Fibroblast of skin of back (primary cell): ENCODE data around the gene C19orf85.
A peak's percentile ranks its signal among the peaks of the same experiment; 100 is the strongest.

Source experiments
- DNase-seq: peaks from one replicate; pipeline ENCODE4 v3.0.0-alpha.2; 2013

Gene C19orf85

DNA sequence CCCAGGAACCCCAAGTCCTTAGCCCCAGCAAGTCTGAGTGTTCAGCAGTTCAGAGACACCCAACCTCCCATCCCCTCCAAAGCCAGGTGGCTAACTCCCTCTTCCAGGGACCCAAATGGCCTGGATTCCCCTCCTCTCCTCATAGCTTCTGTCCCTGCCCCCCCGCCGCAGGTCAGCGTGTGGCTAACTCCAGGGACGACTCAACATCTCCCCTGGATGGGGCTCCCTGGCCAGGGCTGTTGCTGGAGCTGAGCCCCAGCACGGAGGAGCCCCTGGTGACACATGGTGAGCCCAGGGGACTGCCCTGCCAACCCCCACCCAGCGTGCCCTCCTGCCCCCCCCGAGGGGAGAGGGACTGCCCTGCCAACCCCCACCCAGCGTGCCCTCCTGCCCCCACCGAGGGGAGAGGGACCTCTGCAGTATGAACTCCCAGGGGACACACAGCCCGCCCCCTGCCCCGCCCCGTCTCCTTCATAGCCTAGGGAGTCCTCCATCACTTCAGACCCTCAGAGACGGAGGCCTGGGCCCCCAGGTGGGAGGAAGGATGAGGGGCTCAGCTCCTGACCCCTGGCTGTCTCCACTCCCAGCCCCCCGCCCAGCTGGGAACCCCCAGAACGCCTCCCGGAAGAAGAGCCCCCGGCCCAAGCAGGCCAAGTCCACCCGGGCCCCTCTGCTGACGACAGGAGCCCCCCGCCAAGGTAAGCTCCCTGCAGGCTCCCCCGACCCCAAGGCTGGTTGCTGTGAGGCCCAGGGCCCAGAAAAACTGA is 25.3 kb upstream of the C19orf85 start:
- peak; percentile 30 for DNase-seq

DNA sequence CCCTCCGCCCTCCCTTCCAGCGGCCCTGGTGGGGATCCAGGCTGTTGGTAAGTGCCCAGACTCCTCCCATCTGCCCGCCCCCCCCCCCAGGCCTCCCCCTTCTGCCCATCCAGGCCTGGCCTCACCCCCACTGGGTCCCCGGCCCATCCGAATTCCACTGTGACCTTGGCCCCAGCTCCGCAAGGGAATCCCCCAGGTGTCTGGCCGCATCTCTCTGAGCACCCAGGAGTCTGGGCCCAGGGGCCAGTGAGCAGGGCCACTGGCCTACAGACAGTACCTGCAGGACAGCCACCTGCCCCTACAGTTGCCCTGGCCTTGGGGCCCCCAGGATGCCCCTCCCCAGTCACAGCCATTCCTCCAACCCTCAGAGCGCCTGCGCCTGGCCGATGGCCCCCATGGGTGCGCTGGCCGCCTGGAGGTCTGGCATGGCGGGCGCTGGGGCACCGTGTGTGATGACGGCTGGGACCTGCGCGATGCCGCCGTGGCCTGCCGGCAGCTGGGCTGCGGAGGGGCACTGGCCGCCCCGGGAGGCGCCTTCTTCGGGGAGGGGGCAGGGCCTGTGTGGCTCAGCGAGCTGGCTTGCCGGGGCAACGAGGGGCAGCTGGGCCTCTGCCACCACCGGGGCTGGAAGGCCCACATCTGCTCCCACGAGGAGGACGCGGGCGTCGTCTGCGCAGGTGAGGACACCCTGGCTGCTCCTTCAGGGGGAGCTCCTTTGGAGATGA is 24.6 kb upstream of the C19orf85 start:
- DNase-seq: no peak

DNA sequence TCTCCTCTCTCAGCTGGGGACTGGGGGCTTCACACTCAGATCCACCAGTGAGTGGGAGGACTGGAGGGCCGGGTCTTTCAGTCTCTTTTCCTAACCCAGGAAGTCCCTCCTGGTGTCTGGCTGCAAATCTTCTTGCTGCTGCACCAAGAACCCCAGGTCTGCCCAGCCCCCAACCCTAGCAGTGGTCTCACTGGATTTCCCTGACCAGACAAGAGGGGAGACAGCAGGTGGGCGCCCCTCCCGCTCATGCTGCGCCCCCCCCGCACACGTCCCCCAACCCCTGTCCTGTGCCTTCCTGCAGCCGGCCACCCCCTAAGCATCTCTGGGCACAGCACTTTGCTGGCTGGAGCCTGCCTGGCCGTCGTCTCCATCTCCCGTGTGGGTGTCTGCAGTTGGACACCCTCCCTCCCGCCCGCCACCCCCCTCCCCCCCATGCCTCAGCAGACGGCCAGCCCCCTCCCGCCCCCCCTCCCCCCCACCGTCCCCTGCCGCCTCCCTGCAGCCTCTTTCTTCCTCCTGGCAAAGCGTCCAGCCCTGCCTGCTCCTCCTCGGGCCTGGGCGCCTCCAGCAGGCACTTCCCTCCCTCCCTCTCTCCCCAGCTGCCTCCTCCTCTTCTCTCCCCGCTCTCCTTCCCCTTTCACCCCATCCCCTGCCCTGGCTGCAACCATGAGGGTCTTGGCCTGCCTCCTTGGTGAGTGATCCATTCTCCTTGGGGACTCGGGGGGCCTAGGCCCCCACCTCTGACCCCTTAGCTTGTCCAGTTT is 23.6 kb upstream of the C19orf85 start, which contains the start of gene SSC5D:
Gene SSC5D (plus strand): TSS at position 513 of the 764 bp plus-strand sequence. CDS start 154 bp downstream, at position 667.
- DNase-seq: peak; percentile 65

DNA sequence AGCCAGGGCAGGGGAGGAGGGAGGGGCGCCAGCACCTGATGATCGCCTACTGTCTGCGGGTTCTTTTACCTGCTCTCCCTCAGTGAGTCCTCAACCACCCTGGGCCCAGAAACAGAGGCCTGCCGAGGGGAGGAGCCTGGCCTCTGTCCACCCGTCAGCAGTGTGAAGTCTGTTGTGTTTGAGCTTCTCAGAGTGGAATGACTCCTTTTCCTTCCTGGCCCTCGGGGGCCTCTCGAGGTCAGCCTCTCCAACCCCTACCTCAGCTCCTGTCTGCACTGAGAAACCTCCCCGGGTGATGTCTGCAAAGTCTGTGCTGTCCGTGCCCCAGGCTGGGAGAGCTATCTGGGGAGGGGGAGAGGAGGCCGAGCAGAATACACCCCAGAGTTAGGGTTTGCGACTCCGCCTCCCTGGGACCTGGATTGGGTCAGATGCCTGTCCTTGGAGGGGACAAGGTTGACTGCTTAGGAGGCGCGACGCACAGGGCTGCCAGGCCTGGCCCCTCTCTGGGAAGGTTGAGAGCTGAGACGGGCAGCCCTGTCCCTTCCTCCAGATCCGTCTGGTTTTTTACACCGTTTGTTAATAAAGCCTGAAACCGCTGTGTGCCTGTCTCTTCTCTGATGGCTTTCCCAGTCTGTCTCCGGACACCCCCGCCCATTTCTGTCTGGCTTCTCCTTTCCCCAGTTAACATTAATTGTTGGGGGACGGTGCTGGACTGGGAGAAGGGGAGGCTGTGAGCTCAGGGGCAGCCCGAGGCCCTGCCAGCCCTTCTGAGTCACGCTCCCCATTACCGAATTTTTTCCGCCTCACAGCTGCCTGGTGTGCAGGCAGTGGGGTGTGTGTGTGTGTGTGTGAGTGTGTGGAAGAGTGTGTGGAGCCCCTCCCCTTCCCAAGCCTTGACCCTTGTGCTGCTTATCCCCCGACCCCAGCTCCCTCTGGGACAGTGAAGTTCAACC is 22.7 kb upstream of the C19orf85 start:
- DNase-seq: peak; percentile 97

DNA sequence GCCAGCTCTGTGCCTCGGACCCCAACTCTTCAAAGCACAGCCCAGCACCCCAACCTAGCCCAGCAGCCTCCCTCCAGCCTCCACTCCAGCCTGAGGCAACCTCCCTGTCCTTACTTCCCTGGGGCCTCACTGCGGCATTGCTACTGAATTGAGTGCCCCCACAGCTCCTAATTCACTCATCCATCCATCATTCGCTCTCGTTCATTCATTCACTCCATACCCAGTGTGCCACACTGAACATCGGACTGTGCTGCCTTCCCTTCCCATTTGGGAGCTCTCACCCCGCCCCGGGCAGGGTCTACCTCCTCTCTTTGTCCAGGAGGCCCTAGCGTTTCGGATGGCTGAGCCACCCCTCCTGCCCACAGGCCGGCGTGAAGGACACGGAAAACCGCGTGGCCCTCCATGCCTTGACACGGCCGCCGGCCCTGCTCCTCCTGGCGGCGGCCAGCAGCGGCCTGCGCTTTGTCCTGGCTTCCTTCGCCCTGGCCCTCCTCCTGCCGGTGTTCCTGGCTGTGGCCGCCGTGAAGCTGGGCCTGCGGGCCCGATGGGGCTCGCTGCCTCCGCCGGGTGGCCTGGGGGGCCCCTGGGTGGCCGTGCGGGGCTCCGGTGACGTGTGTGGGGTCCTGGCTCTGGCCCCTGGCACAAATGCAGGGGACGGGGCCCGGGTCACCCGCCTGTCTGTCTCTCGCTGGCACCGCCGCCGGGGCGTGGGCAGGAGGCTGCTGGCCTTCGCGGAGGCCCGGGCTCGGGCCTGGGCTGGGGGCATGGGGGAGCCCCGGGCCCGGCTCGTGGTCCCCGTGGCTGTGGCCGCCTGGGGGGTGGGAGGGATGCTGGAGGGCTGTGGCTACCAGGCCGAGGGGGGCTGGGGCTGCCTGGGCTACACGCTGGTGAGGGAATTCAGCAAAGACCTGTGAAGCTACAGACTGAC is 21.8 kb upstream of the C19orf85 start:
- no peak for DNase-seq

DNA sequence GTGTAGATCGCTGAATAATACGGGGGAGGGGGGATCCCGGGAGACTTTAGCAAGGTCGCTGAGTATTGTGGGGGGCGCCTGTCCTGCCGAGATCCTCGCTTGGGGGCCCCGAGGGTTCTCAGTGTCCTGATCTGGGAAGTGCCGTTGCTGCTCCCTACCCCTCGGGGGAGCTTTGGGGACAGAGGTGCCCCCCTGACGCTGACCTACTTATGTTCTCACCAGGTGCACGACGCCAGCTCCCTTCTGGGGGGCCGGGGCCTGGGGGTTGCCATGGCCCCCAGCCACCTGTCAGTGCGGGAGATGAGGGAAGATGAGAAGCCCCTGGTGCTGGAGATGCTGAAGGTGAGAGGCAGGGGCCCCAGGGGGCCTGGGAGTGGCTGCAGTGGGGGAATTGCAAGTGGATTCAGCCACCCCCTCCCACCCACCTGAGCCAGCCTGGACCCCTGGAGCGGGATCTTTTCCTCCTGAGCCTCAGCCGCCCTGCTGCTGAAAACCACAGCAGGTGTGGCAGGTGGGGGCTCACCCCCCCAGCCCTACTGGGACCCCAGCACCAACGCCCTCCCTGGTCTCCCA is 21.0 kb upstream of the C19orf85 start:
- DNase-seq: no peak

DNA sequence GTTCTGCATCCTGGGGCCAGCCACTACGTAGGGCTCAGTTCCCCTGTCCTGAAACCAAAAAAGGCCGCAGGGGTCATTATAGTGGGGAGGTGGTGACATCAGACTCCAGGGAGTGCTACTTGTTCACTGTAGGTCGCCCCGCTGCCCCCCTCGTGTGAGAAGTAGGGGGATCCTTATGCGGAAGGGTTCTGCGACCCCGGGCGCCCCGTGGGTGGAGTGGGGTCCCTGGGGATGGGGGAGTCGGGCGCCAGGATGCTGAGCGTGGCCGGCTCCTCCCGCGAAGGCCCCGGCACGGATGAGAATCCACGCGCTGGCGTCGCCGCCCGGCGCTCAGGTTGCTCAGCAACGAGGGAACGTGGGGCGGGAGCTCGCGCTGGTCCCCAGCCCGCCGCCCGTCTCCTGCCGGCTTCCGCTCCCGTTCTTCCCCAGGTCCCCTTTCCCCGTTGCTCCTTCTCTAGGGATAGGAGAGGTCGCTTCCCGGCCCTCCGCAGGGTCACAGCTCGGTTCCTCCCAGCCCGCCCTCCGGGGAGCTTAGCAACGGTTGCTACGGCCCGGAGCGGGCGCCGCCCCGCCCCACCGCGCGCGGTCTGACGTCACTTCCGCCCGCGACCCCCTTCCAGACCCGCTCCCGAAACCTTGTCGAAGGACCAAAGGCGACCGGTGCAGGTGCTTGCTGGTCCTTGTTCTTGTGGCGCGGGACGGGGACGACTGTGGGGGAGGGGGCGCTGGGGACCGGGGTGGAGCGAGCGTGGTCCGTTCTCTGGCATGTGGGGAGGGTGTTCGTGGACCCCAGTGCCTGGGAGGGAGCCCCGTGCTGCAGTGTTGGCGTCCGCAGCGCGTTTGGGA is 20.3 kb upstream of the C19orf85 start, which contains the start of gene NAT14:
Gene NAT14 (plus strand): TSS at position 596 of the 846 bp plus-strand sequence. CDS start 521 bp downstream, outside the sequence.
- DNase-seq: peak; percentile 63

DNA sequence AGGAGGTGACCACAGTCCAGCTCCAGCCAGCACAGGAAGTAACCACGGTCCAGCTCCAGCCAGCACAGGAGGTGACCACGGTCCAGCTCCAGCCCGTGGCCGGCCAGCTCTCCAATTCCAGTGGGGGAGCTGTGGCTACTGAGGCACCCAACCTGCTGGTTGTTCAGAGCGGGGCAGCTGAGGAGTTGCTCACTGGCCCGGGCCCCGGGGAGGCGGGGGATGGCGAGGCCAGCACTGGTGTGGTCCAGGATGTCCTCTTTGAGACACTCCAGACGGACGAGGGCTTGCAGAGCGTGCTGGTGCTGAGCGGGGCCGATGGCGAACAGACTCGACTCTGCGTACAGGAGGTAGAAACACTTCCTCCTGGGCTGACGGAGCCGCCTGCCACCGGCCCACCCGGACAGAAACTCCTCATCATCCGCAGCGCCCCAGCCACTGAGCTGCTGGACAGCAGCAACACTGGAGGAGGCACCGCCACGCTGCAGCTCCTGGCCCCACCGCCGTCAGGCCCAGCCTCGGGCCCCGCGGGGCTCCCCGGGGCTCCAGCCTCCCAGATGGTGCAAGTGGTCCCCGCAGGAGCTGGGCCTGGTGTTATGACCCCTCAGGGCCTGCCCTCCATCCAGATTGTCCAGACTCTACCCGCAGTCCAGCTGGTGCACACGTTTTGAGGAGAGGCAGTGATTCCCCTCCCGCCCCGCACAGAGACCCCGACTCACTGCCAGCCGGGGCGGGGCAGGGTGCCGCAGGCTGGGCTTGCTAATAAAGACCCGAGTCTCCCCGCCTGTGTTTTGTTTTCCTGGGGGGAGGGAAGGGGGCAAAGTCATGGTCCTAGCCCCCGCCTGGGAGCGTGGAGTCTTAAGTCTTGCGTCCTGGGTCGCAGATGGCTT is 19.4 kb upstream of the C19orf85 start:
- no peak for DNase-seq

DNA sequence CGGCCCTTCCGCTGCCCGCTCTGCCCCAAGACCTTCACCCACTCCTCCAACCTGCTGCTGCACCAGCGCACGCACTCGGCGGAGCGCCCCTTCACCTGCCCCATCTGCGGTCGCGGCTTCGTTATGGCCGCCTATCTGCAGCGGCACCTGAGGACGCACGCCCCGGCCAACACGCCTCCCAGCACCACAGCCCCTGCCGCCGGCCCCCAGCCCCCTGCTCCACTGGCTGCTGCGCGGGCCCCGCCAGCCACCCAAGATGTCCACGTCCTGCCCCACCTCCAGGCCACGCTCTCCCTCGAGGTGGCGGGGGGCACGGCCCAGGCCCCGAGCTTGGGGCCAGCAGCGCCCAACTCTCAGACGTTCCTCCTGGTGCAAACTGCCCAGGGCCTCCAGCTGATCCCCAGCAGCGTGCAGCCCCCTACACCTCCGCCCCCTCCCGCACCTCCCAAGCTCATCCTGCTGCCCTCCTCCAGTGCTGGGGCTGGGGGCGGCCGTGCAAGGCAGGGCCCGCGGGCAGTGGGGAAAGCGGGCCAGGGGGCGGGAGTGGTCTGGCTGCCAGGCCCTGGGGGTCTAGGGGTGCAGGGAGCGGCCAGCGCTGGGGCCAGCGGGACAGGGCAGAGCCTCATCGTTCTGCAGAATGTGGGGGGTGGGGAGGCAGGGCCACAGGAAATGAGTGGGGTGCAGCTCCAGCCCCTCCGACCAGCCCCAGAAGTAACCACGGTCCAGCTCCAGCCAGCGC is 18.6 kb upstream of the C19orf85 start:
- DNase-seq: no peak

DNA sequence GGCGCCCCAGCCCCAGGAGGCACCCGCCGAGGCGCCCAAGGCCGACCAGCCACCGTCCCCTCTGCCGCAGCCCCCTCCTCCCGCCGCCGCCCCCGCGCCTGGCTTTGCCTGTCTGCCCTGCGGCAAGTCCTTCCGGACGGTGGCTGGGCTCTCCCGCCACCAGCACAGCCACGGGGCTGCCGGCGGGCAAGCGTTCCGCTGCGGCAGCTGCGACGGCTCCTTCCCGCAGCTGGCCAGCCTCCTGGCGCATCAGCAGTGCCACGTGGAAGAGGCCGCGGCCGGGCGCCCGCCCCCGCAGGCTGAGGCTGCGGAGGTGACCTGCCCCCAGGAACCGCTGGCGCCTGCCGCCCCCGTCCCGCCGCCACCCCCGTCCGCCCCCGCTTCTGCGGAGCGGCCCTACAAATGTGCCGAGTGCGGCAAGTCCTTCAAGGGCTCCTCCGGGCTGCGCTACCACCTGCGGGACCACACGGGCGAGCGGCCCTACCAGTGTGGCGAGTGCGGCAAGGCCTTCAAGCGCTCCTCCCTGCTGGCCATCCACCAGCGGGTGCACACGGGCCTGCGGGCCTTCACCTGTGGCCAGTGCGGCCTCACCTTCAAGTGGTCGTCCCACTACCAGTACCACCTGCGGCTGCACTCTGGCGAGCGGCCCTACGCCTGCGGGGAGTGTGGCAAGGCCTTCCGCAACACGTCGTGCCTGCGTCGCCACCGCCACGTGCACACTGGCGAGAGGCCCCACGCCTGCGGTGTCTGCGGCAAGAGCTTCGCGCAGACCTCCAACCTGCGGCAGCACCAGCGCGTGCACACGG is 17.8 kb upstream of the C19orf85 start:
- DNase-seq: no peak

DNA sequence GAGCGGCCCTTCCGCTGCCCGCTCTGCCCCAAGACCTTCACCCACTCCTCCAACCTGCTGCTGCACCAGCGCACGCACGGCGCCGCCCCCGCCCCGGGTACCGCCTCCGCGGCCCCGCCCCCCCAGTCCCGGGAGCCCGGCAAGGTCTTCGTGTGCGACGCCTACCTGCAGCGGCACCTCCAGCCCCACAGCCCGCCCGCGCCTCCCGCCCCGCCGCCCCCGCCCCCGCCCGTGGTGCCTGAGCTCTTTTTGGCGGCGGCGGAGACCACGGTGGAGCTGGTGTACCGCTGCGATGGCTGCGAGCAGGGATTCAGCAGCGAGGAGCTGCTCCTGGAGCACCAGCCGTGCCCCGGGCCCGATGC is 17.2 kb upstream of the C19orf85 start:
- no peak for DNase-seq

DNA sequence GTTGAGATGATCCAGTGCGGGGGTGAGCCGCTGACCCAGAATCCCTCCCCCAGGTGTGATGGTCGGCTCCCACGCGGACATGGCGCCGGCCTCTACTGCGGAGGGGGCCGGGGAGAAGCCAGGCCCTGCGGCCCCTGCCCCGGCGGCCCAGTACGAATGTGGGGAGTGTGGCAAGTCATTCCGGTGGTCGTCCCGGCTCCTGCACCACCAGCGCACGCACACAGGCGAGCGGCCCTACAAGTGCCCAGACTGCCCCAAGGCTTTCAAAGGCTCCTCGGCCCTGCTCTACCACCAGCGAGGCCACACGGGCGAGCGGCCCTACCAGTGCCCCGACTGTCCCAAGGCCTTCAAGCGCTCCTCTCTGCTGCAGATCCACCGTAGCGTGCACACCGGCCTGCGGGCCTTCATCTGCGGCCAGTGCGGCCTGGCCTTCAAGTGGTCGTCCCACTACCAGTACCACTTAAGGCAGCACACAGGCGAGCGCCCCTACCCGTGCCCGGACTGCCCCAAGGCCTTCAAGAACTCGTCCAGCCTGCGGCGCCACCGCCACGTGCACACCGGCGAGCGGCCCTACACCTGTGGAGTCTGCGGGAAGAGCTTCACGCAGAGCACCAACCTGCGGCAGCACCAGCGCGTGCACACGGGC is 16.7 kb upstream of the C19orf85 start:
- DNase-seq: no peak

DNA sequence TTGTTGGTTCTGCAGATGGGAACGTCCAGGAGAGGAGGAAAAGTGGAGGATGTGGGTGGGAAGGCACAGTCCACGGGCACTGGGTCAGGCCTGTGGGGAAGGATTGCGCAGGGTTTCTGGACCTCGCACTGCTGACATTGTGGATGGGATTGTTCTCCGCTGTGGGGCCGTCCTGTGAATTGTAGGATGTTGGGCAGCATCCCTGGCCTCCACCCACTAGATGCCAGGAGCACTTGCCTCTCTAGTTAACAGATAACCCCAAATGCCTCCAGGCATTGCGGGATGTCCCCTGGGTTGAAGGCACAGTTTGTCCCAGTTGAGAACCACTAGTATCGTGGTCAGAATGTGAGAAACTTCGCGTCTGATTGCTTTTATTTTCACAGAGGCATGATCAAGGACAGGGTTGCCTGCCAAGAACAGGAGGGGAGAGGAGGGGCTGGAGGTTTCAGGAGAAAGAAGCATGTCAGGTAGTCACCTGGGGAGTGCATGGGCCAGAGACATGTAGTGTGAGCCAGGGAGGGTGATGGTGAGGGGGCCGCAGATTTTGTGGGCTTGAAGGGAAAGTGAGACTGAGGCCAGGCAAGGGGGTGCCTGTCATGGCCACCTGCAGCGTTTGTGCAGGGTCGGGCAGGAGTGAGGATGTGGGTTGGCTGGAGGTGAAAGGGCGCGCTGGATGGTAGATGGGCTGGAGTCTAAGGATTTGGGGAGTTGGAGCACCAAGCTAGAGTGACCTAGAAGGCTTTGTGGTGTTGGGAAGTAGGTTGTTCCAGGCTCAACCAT is 15.1 kb upstream of the C19orf85 start:
- no peak for DNase-seq

DNA sequence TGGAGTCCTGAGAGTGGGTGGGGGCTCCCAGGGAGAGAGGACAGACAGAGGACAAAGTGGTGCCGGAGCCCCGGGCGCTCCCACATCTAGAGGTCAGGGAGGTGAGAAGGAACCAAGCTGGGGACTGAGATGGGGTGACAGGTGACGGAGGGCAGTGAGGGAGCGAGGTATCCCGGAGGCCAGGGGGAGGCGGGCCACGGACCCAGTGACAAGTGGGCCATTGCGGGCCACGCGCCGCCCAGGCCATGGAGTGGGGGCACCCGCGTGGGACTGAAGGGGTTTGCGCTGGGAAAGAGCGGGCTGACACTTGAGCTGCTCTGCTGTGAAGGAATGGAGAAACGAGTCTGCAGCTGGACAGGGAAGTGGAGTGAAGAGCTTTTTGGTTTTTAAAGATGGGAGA is 14.5 kb upstream of the C19orf85 start:
- DNase-seq: no peak

DNA sequence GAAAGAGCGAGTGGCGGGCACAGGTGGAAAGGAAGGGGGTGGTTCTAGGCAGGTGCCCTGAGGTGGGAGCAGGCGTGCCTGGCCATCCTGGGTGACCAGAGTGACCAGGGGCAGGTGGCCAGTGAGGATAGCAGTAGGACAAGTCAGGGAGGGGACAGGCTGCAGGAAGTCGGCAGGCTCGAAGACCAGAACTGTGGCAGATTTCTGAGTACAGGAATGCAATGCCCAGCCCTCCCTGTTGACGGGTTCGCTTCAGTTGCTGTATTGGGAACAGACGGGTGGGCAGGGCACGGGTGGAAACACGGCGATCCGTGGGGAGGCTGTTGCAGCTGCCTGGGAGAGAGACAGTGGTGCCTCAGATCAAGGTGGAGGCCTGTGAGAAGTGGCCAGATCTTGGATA is 13.8 kb upstream of the C19orf85 start:
- no peak for DNase-seq
